GM10248 (cell line): ENCODE data around the gene DIO3.
"Not testable (repeated sequence)": the region's sequence is repeated elsewhere in the genome, so short reads cannot be mapped to it uniquely, and the experiment has no call there.

Experiments used
- CTCF ChIA-PET: fragments of 300-600 bp; sonication (Branson Sonifier 250); formaldehyde crosslinking; extraction: SDS; loops from one replicate; lab custom pipeline; 2021; ENCODE audit warnings: antibody characterized with exemption; lab: Yijun Ruan, JAX
- POLR2A ChIA-PET: fragments of 350-650 bp; sonication (Branson Sonifier 250); formaldehyde crosslinking; extraction: SDS; loops from one replicate; lab custom pipeline; 2020; ENCODE audit warnings: antibody characterized with exemption; lab: Yijun Ruan, JAX
- DNase-seq: peaks from one replicate; pipeline ENCODE4 v3.0.0; 2012; ENCODE audit errors: extremely low spot score
- CTCF ChIP-seq: IDR thresholded peaks from 2 replicates; pipeline ENCODE4 v1.5.1; 2012; ENCODE audit warnings: mild to moderate bottlenecking, low read depth; ENCODE audit errors: extremely low read depth, missing control alignments, control extremely low read depth

The DIO3 gene

DNA sequence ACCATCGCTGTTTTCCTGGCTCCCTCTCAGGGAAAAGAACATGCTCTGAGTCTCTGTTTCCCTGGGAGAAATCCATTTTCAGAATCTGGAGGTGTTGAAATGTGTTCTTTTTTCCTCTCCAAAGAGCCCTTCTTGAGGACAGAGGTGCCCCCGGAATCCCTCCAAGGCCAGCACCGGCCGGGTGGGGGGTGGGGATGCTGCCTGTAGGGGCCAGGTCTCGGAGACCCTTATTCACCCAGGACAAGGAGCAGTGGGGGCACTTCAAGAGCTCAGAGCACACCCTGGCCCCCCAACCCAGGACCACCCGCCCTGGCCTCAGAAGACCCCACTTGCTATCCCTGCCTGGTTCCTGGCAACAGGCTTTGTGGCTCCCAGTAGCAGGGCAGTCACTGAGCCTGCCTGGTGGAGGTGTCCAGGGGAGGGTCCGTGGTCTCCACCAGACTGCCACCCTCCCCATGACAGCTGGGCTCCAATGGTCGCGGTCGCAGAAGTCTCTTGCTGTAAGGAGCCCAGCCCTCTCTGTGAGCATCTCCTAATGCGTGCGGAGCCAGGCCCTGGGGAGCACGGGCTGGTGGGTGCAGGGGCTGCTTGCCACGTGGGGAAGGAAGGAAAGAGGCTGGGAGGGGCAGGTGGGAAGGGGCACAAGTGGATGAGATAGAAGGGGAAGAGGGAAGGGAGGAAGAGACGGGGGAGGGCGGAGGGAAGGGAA is 13.2 kb upstream of the DIO3 start:
- ChIA-PET CTCF (no interaction called here), POLR2A (no interaction called here)
- TF ChIP-seq CTCF: no peak
- DNase-seq: no peak

GRCh38 chr14:101548710-101549109 is 12.6 kb upstream of the DIO3 start:
- POLR2A ChIA-PET: no interaction called here
- DNase-seq: no peak
- CTCF ChIA-PET: no interaction called here
- no peak for TF ChIP-seq CTCF

DNA sequence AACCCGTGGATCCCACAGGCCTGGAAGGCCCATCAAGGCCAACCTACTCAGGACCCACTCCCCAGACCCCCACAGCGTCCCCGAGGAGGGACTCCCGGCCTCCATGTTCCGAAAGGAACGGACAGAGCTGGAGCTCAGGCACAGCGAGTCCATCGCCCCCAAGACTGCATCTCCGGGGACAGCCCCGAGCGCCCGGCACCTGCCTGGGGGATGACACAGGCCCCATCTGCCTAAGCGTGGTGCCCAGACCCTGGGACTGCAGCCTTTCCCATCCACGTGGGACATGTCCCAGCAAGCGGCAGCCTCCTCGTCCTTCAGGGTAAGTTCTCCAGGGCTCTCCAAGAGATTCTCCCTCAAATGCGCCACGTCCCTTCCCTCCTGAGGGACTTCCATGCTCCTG is 12.1 kb upstream of the DIO3 start:
- no peak for DNase-seq
- no peak for TF ChIP-seq CTCF
- CTCF ChIA-PET: no interaction called here
- POLR2A ChIA-PET: no interaction called here

GRCh38 chr14:101550202-101550912 is 10.9 kb upstream of the DIO3 start:
- POLR2A ChIA-PET, CTCF ChIA-PET, DNase-seq: not testable (repeated sequence)

GRCh38 chr14:101551729-101552595 is 9.3 kb upstream of the DIO3 start:
- ChIA-PET POLR2A (no interaction called here), CTCF (no interaction called here)
- no peak for DNase-seq
- TF ChIP-seq CTCF: no peak

GRCh38 chr14:101552786-101553231 is 8.5 kb upstream of the DIO3 start:
- TF ChIP-seq CTCF: no peak
- POLR2A ChIA-PET: no interaction called here
- no peak for DNase-seq
- CTCF ChIA-PET: no interaction called here
